ENCODE data around the gene KRT40. TPM values are rescaled to one million over a fixed set of nuclear protein-coding genes. Genes with fewer than 3 reads are reported as not detected.

KRT40 gene
- polyA plus RNA-seq, 5 donors, result 0.06 to 0.70 TPM; not detected in 3

GRCh38 chr17:40952661-40953060 lies 31.5 kb downstream of the KRT40 start:
- no peak for DNase-seq

GRCh38 chr17:40952154-40952553 lies 32.0 kb downstream of the KRT40 start:
- no peak for DNase-seq

GRCh38 chr17:40951011-40951622 lies 33.0 kb downstream of the KRT40 start:
- no peak for DNase-seq

GRCh38 chr17:40950176-40950575 lies 34.0 kb downstream of the KRT40 start:
- DNase-seq, result no peak

- DNase-seq, result peak in 1 of 2 donors; percentile 19
Measured at GRCh38 chr17:40949418-40949817, 34.7 kb downstream of the KRT40 start.

GRCh38 chr17:40947929-40948328 lies 36.2 kb downstream of the KRT40 start:
- DNase-seq, result no peak

GRCh38 chr17:40945414-40945813 lies 38.7 kb downstream of the KRT40 start:
- no peak for DNase-seq

GRCh38 chr17:40944531-40944930 lies 39.6 kb downstream of the KRT40 start:
- no peak for DNase-seq

GRCh38 chr17:40942553-40942952 lies 41.6 kb downstream of the KRT40 start:
- no peak for DNase-seq

GRCh38 chr17:40940266-40940665 lies 43.9 kb downstream of the KRT40 start:
- DNase-seq, result no peak

- no peak for DNase-seq
Measured at GRCh38 chr17:40938981-40939380, 45.1 kb downstream of the KRT40 start.

GRCh38 chr17:40937384-40937819 lies 46.7 kb downstream of the KRT40 start, which contains the start of gene KRT23:
KRT23 (minus strand) TSS chr17:40937646; CDS start chr17:40936603, 1,043 bp downstream.
- no peak for DNase-seq

GRCh38 chr17:40936976-40937375 lies 47.1 kb downstream of the KRT40 start:
- DNase-seq, result no peak

- no peak for DNase-seq
Measured at GRCh38 chr17:40936437-40936971, 47.6 kb downstream of the KRT40 start.

GRCh38 chr17:40935624-40936023 lies 48.5 kb downstream of the KRT40 start:
- no peak for DNase-seq

GRCh38 chr17:40932608-40933007 lies 51.5 kb downstream of the KRT40 start:
- no peak for DNase-seq

GRCh38 chr17:40931311-40931710 lies 52.8 kb downstream of the KRT40 start:
- no peak for DNase-seq

Other genes with a start within 250 kb of the KRT40 start
- not detected for gene KRT25, start 229.0 kb downstream of the KRT40 start, polyA plus RNA-seq (ENCODE audit: insufficient read depth in 1 of 5, insufficient read length in 5 of 5, low replicate concordance in 1 of 5)
- gene KRT26, start 212.1 kb downstream of the KRT40 start, polyA plus RNA-seq (ENCODE audit: insufficient read depth in 1 of 5, insufficient read length in 5 of 5, low replicate concordance in 1 of 5), result not detected
- gene KRT27, start 201.8 kb downstream of the KRT40 start, polyA plus RNA-seq (ENCODE audit: insufficient read depth in 1 of 5, insufficient read length in 5 of 5, low replicate concordance in 1 of 5), result under 1 TPM in 4 of 5 donors, not detected in 1; 0.10 to 0.43 (median 0.34) TPM
- not detected for gene KRT28, start 184.4 kb downstream of the KRT40 start, polyA plus RNA-seq (ENCODE audit: insufficient read depth in 1 of 5, insufficient read length in 5 of 5, low replicate concordance in 1 of 5)
- 10 to 100 TPM; 27.5 to 58.8 (median 45.4) TPM for gene KRT10, start 161.7 kb downstream of the KRT40 start, polyA plus RNA-seq (ENCODE audit: insufficient read depth in 1 of 5, insufficient read length in 5 of 5, low replicate concordance in 1 of 5)
- under 1 TPM in 3 of 5 donors, not detected in 2; 0.06 to 0.14 (median 0.13) TPM for gene KRT12, start 117.1 kb downstream of the KRT40 start, polyA plus RNA-seq (ENCODE audit: insufficient read depth in 1 of 5, insufficient read length in 5 of 5, low replicate concordance in 1 of 5)
- not detected for gene KRT20, start 99.1 kb downstream of the KRT40 start, polyA plus RNA-seq (ENCODE audit: insufficient read depth in 1 of 5, insufficient read length in 5 of 5, low replicate concordance in 1 of 5)
- under 1 TPM in 3 of 5 donors, not detected in 2; 0.18 to 0.35 (median 0.21) TPM for gene KRT23, start 46.7 kb downstream of the KRT40 start, polyA plus RNA-seq (ENCODE audit: insufficient read depth in 1 of 5, insufficient read length in 5 of 5, low replicate concordance in 1 of 5)
- under 1 TPM in 1 of 5 donors, not detected in 4; 0.35 TPM for gene KRT39, start 17.4 kb downstream of the KRT40 start, polyA plus RNA-seq (ENCODE audit: insufficient read depth in 1 of 5, insufficient read length in 5 of 5, low replicate concordance in 1 of 5)
- gene KRTAP3-3, start 9.8 kb upstream of the KRT40 start, polyA plus RNA-seq (ENCODE audit: insufficient read depth in 1 of 5, insufficient read length in 5 of 5, low replicate concordance in 1 of 5), result not detected
- gene KRTAP3-2, start 15.6 kb upstream of the KRT40 start, polyA plus RNA-seq (ENCODE audit: insufficient read depth in 1 of 5, insufficient read length in 5 of 5, low replicate concordance in 1 of 5), result not detected
- gene KRTAP3-1, start 24.8 kb upstream of the KRT40 start, polyA plus RNA-seq (ENCODE audit: insufficient read depth in 1 of 5, insufficient read length in 5 of 5, low replicate concordance in 1 of 5), result not detected
- not detected for gene KRTAP1-5, start 42.9 kb upstream of the KRT40 start, polyA plus RNA-seq (ENCODE audit: insufficient read depth in 1 of 5, insufficient read length in 5 of 5, low replicate concordance in 1 of 5)
- gene KRTAP1-4, start 45.9 kb upstream of the KRT40 start, polyA plus RNA-seq (ENCODE audit: insufficient read depth in 1 of 5, insufficient read length in 5 of 5, low replicate concordance in 1 of 5), result not detected
- gene KRTAP1-3, start 50.5 kb upstream of the KRT40 start, polyA plus RNA-seq (ENCODE audit: insufficient read depth in 1 of 5, insufficient read length in 5 of 5, low replicate concordance in 1 of 5), result not detected
- not detected for gene KRTAP1-1, start 57.1 kb upstream of the KRT40 start, polyA plus RNA-seq (ENCODE audit: insufficient read depth in 1 of 5, insufficient read length in 5 of 5, low replicate concordance in 1 of 5)
- gene KRTAP2-1, start 63.0 kb upstream of the KRT40 start, polyA plus RNA-seq (ENCODE audit: insufficient read depth in 1 of 5, insufficient read length in 5 of 5, low replicate concordance in 1 of 5), result not detected
- gene KRTAP2-2, start 70.9 kb upstream of the KRT40 start, polyA plus RNA-seq (ENCODE audit: insufficient read depth in 1 of 5, insufficient read length in 5 of 5, low replicate concordance in 1 of 5), result not detected
- gene KRTAP2-3, start 75.8 kb upstream of the KRT40 start, polyA plus RNA-seq (ENCODE audit: insufficient read depth in 1 of 5, insufficient read length in 5 of 5, low replicate concordance in 1 of 5), result not detected
- gene KRTAP2-4, start 81.6 kb upstream of the KRT40 start, polyA plus RNA-seq (ENCODE audit: insufficient read depth in 1 of 5, insufficient read length in 5 of 5, low replicate concordance in 1 of 5), result not detected
- gene KRTAP4-7, start 99.8 kb upstream of the KRT40 start, polyA plus RNA-seq (ENCODE audit: insufficient read depth in 1 of 5, insufficient read length in 5 of 5, low replicate concordance in 1 of 5), result not detected
- not detected for gene KRTAP4-8, start 113.8 kb upstream of the KRT40 start, polyA plus RNA-seq (ENCODE audit: insufficient read depth in 1 of 5, insufficient read length in 5 of 5, low replicate concordance in 1 of 5)
- not detected for gene KRTAP4-16, start 117.9 kb upstream of the KRT40 start, polyA plus RNA-seq (ENCODE audit: insufficient read depth in 1 of 5, insufficient read length in 5 of 5, low replicate concordance in 1 of 5)
- gene KRTAP4-9, start 121.1 kb upstream of the KRT40 start, polyA plus RNA-seq (ENCODE audit: insufficient read depth in 1 of 5, insufficient read length in 5 of 5, low replicate concordance in 1 of 5), result not detected
- under 1 TPM in 1 of 5 donors, not detected in 4; 0.13 TPM for gene KRTAP4-11, start 134.0 kb upstream of the KRT40 start, polyA plus RNA-seq (ENCODE audit: insufficient read depth in 1 of 5, insufficient read length in 5 of 5, low replicate concordance in 1 of 5)
- gene KRTAP4-12, start 139.9 kb upstream of the KRT40 start, polyA plus RNA-seq (ENCODE audit: insufficient read depth in 1 of 5, insufficient read length in 5 of 5, low replicate concordance in 1 of 5), result not detected
- gene KRTAP4-6, start 156.2 kb upstream of the KRT40 start, polyA plus RNA-seq (ENCODE audit: insufficient read depth in 1 of 5, insufficient read length in 5 of 5, low replicate concordance in 1 of 5), result not detected
- not detected for gene KRTAP4-5, start 165.5 kb upstream of the KRT40 start, polyA plus RNA-seq (ENCODE audit: insufficient read depth in 1 of 5, insufficient read length in 5 of 5, low replicate concordance in 1 of 5)
- gene KRTAP4-4, start 176.4 kb upstream of the KRT40 start, polyA plus RNA-seq (ENCODE audit: insufficient read depth in 1 of 5, insufficient read length in 5 of 5, low replicate concordance in 1 of 5), result not detected
- gene KRTAP4-3, start 183.9 kb upstream of the KRT40 start, polyA plus RNA-seq (ENCODE audit: insufficient read depth in 1 of 5, insufficient read length in 5 of 5, low replicate concordance in 1 of 5), result not detected
- not detected for gene KRTAP4-2, start 193.9 kb upstream of the KRT40 start, polyA plus RNA-seq (ENCODE audit: insufficient read depth in 1 of 5, insufficient read length in 5 of 5, low replicate concordance in 1 of 5)
- gene KRTAP4-1, start 200.6 kb upstream of the KRT40 start, polyA plus RNA-seq (ENCODE audit: insufficient read depth in 1 of 5, insufficient read length in 5 of 5, low replicate concordance in 1 of 5), result not detected
- gene KRTAP9-1, start 205.6 kb upstream of the KRT40 start, polyA plus RNA-seq (ENCODE audit: insufficient read depth in 1 of 5, insufficient read length in 5 of 5, low replicate concordance in 1 of 5), result not detected
- gene KRTAP9-2, start 242.3 kb upstream of the KRT40 start, polyA plus RNA-seq (ENCODE audit: insufficient read depth in 1 of 5, insufficient read length in 5 of 5, low replicate concordance in 1 of 5), result not detected
- not detected for gene KRTAP9-3, start 248.1 kb upstream of the KRT40 start, polyA plus RNA-seq (ENCODE audit: insufficient read depth in 1 of 5, insufficient read length in 5 of 5, low replicate concordance in 1 of 5)

Measured in right lung (tissue), 5 donors.